ENCODE data around the gene DBX1. TPM values are rescaled to one million over a fixed set of nuclear protein-coding genes. Genes with fewer than 3 reads are reported as not detected.

DBX1 gene
- total and polyA plus RNA-seq, 2 donors: not detected

DNA sequence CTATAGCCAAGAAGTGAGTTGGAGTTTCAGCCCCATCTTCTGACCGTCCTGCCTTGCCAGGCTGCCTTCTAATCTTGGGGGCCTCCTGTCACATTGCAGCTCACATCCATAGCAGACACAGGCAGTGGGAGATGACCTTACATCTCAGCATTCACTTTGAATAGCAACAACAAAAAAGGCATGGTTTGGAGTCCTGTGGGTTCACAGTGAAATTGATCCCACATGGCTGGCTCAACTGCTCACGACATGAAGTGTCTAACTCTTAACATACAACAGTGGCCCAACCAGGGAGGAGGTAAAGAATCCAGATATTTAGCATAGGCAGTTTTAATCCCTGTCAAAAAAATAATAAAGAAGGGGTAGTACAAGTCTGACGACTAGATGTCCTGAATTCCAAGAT lies 38.1 kb downstream of the DBX1 start:
- H3K27ac ChIP-seq (ENCODE audit: low read depth): no peak overlapping the region
- no peaks in the 10 kb centered on the region for H3K36me3 ChIP-seq (ENCODE audit: insufficient read depth)
- H3K4me3 ChIP-seq (ENCODE audit: low read depth, low read length): no peak overlapping the region
- WGBS: 78% methylated on average over 3 of the region's 3 CpGs
- DNase-seq (ENCODE audit: extremely low spot score): no peak
- no peaks in the 10 kb centered on the region for H3K4me1 ChIP-seq (ENCODE audit: insufficient read depth)

DNA sequence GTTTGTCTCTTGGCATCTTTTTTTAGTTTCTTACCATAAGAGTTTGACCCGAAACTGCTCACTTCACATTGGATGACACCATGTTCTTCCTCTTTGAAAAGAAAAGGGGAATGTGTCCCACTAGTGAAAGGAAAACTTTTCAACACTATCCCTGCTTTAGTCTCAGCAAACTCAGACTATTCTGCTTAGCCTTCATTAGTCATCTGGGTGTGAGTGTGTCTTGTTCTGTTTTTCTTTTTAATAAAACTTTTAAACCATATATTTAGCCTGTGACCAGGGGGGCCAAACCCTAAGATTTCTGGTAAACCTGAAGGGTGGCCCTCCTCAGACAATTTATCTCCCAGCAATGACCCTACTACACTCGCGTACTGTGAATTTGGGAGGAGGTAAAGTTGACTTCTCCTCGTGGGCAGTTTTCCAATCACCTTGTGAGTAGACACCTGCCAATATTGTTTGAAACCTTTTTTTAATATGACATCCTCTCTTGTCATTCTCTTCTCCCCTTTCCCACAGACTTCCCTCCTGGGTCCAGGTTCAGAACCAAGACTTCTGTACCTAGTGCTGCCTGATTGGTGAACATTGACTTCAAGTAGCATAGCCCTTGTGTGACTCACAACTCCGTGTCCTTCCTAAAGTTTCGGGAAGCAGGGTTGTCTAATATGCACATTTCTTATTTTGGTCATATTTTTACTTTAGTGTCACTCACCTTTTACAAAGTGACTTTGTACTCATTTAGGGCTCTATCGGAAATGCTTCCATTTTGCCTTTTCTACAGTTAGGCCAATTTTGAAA lies 39.9 kb downstream of the DBX1 start:
- H3K27ac ChIP-seq (ENCODE audit: low read depth): no peak overlapping the region
- no peak overlapping the region for H3K4me3 ChIP-seq (ENCODE audit: low read depth, low read length)
- DNase-seq (ENCODE audit: extremely low spot score): no peak
- 93% methylated on average over 7 of the region's 7 CpGs for WGBS
- H3K4me1 ChIP-seq (ENCODE audit: insufficient read depth): no peaks in the 10 kb centered on the region
- no peaks in the 10 kb centered on the region for H3K36me3 ChIP-seq (ENCODE audit: insufficient read depth)

GRCh38 chr11:20119315-20119714 lies 41.0 kb downstream of the DBX1 start:
- no peaks in the 10 kb centered on the region for H3K36me3 ChIP-seq (ENCODE audit: insufficient read depth)
- no peak overlapping the region for H3K27ac ChIP-seq (ENCODE audit: low read depth)
- WGBS: 93% methylated on average over 12 of the region's 12 CpGs
- no peaks in the 10 kb centered on the region for H3K4me1 ChIP-seq (ENCODE audit: insufficient read depth)
- no peak overlapping the region for H3K4me3 ChIP-seq (ENCODE audit: low read depth, low read length)
- DNase-seq (ENCODE audit: extremely low spot score): no peak

DNA sequence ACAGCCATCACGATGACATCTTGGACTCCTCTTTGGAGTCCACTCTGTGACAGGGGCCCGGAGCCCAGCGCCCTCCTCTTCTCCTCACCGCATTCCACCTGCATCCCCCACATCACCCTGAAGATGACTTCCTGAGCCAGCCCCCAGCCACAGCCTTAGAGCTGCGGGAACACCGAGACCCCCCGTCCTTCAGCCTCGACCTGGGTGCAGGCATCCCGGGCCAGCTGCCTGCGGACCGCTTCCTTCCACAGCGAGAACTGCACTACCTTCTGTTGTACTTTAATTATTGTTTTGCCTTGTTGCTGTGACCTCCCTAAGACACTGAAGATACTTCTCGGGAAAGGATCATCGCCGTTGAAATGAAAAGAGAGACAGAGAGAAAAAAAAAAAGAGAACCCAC lies 42.1 kb downstream of the DBX1 start:
- no peak overlapping the region for H3K4me3 ChIP-seq (ENCODE audit: low read depth, low read length)
- no peak overlapping the region for H3K27ac ChIP-seq (ENCODE audit: low read depth)
- no peak for DNase-seq (ENCODE audit: extremely low spot score)
- H3K4me1 ChIP-seq (ENCODE audit: insufficient read depth): no peaks in the 10 kb centered on the region
- H3K36me3 ChIP-seq (ENCODE audit: insufficient read depth): no peaks in the 10 kb centered on the region
- 96% methylated on average over 15 of the region's 15 CpGs for WGBS

DNA sequence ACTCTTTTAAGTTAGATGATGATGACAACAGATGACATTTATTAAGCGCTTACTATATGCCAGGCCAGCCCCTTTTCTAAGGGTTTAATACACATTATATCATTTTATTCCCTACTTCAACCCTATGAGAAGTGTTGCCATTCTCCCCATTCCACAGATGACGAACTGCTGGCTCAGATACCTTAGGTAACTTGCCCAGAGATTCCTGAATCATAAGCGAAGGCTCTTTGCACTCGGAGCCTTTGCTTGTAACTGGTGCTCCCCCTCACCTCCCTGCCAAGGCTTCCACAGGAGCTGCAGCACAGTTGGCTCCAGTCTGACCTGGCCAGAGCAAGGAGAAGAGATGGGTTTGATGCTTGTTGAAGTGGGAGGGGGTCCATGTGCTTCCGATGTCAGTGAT lies 43.0 kb downstream of the DBX1 start:
- WGBS: 66% methylated on average over 5 of the region's 5 CpGs
- Histone ChIP-seq H3K27ac (ENCODE audit: low read depth) (no peak overlapping the region), H3K36me3 (ENCODE audit: insufficient read depth) (no peaks in the 10 kb centered on the region)

GRCh38 chr11:20116825-20117224 lies 43.5 kb downstream of the DBX1 start:
- DNase-seq (ENCODE audit: extremely low spot score): no peak
- Histone ChIP-seq H3K4me1 (ENCODE audit: insufficient read depth) (no peaks in the 10 kb centered on the region), H3K36me3 (ENCODE audit: insufficient read depth) (no peaks in the 10 kb centered on the region), H3K4me3 (ENCODE audit: low read depth, low read length) (no peak overlapping the region), H3K27ac (ENCODE audit: low read depth) (no peak overlapping the region)
- WGBS: 67% methylated on average over 1 of the region's 1 CpG

More for the DNA sequence above, 43.0 kb downstream of the DBX1 start:
- DNase-seq (ENCODE audit: extremely low spot score): no peak
- Histone ChIP-seq H3K4me1 (ENCODE audit: insufficient read depth) (no peaks in the 10 kb centered on the region), H3K4me3 (ENCODE audit: low read depth, low read length) (no peak overlapping the region)

- Histone ChIP-seq H3K36me3 (ENCODE audit: insufficient read depth) (no peaks in the 10 kb centered on the region), H3K4me1 (ENCODE audit: insufficient read depth) (no peaks in the 10 kb centered on the region)
- 96% methylated on average over 10 of the region's 10 CpGs for WGBS
These were observed 45.7 kb downstream of the DBX1 start for GRCh38 chr11:20114588-20114987.

DNA sequence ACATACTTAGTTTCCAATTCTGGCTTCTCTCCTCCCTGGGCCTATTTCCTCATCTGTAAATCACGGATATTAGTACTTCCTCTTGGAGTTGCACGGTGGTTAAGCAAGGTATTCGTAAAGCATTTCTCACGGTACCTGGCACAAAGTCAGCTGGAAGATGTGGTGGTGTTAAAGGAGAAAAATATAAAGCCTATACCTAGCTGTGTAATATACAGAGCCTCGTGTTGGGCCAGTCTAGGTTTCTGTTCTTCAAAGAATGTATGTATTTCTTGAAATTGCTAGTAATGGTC lies 47.2 kb downstream of the DBX1 start:
- Histone ChIP-seq H3K4me3 (ENCODE audit: low read depth, low read length) (no peak overlapping the region), H3K4me1 (ENCODE audit: insufficient read depth) (no peaks in the 10 kb centered on the region), H3K27ac (ENCODE audit: low read depth) (no peak overlapping the region), H3K36me3 (ENCODE audit: insufficient read depth) (no peaks in the 10 kb centered on the region)
- WGBS: 69% methylated on average over 5 of the region's 5 CpGs
- DNase-seq (ENCODE audit: extremely low spot score): no peak

More at GRCh38 chr11:20114588-20114987, 45.7 kb downstream of the DBX1 start:
- DNase-seq (ENCODE audit: extremely low spot score): no peak
- Histone ChIP-seq H3K27ac (ENCODE audit: low read depth) (no peak overlapping the region), H3K4me3 (ENCODE audit: low read depth, low read length) (no peak overlapping the region)

DNA sequence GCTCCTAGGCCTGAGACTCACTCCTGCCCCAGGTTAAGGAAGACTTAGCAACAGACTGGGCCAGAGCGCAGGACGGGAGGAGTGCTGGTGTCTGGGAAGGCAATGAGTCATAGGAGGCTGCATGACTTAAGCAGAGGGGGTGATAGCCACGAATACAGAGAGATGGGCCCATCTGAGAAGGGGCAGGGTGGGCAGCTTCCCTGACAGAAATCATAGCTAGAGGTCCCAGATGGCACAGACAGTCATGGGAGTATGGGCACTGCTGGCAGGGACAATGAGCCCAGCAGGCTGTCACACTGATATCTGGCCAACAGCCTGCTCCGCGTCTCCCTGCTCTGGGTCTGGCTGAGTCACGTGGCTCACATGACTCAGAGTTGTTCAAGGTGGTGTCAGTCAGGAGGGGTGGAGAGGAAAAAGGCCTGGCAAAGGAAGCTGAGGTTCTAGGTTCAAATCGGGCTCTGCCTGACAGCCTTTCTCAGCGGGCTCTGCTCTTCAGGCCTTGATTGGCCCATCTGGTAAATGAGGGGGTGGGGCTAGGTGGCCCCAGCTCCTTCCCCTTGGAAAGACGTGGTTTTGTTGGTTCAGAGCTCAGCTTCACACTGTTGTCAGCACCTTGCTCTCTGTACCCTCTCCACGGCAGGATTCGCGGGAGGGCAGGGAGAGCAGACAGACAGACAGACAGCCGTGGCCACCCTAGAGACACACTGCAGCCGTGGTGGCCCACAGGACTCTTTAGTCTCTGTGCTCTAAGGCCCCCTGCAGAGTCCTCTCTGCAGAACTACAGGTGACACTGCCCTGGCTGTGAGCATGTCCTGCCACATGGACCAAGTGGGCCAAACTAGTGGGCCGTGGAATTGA lies 47.8 kb downstream of the DBX1 start:
- no peak overlapping the region for H3K4me3 ChIP-seq (ENCODE audit: low read depth, low read length)
- H3K27ac ChIP-seq (ENCODE audit: low read depth): peak overlapping the region; percentile 51
- DNase-seq (ENCODE audit: extremely low spot score): no peak
- 48% methylated on average over 15 of the region's 15 CpGs for WGBS
- H3K4me1 ChIP-seq (ENCODE audit: insufficient read depth): no peaks in the 10 kb centered on the region
- H3K36me3 ChIP-seq (ENCODE audit: insufficient read depth): no peaks in the 10 kb centered on the region

- no peak for DNase-seq (ENCODE audit: extremely low spot score)
- no peaks in the 10 kb centered on the region for H3K36me3 ChIP-seq (ENCODE audit: insufficient read depth)
- WGBS: 47% methylated on average over 1 of the region's 1 CpG
- no peak overlapping the region for H3K4me3 ChIP-seq (ENCODE audit: low read depth, low read length)
- no peaks in the 10 kb centered on the region for H3K4me1 ChIP-seq (ENCODE audit: insufficient read depth)
- no peak overlapping the region for H3K27ac ChIP-seq (ENCODE audit: low read depth)
These were observed 48.4 kb downstream of the DBX1 start for GRCh38 chr11:20111871-20112270.

DNA sequence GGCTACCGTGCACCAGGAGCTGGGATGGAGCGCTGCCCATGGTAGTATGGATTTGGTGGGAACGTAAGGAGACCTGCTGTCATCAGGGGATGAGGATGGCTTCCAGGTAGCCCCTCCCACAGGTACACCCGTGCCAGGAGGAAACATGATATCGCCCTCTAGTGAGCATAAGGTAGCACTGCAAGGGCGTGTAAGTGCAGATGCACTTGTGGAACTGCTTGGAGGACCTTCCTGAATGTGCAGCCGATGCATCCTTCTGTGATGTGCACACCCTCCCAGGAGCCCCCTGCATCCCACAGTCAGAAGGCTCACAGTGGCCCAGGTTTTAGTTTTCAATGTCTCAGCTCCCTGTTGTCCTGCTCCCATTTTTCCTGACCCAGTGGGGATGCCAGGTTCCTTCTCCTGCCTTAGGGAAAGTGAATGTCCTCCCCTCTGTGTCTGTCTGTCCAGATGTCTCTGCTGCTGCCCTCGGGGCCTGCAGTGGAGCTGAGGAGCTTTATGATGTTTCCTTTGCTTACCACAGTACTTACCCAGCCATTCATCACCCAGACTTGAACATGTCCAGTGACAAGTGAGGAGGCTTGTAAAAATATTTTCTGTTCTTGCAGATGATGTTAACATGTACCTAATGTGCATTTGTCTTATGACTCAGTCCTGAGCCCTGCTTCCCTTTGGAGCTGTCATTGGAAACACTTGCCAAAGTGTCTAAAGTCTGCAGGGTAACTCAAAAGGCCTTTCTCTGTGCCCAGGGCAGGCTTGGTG lies 49.2 kb downstream of the DBX1 start:
- Histone ChIP-seq H3K27ac (ENCODE audit: low read depth) (no peak overlapping the region), H3K4me1 (ENCODE audit: insufficient read depth) (no peaks in the 10 kb centered on the region), H3K36me3 (ENCODE audit: insufficient read depth) (no peaks in the 10 kb centered on the region), H3K4me3 (ENCODE audit: low read depth, low read length) (no peak overlapping the region)
- WGBS: 30% methylated on average over 8 of the region's 8 CpGs
- no peak for DNase-seq (ENCODE audit: extremely low spot score)

DNA sequence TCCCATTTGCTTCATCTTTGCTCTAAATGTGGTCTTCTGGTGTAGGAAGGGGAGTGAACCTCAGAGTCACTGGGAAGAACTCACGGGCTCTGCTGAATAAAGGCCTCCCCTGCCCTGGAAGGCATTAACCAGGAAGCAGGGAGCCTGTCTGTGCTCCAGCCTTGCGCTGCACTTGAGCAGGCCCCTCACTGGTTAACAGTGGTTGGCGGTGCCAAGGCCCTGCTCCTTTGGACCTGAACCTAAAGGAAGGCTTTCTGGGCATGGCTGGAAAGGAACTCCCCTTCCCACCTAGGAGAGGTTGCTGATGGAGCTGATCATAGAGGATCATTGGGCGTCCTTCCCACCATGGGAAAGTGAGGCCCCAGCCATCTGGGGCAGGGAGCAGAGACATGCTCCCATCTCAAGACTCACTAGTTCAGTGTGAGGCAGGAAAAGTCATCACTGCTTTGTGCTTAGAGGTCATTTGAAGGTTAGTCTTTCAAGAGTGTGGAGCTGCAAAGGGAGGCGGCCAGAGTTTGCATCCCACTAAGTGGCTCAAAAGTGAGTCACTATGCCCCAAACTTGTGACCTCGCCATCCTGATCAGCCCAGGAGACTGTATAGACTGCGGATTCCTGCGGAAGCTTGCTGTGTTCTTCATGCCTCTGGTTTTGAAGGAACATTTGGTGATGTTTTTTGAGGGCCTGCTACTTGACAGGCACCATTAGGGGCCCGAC lies 50.4 kb downstream of the DBX1 start:
- DNase-seq (ENCODE audit: extremely low spot score): no peak
- no peak overlapping the region for H3K4me3 ChIP-seq (ENCODE audit: low read depth, low read length)
- WGBS: 96% methylated on average over 9 of the region's 9 CpGs
- H3K27ac ChIP-seq (ENCODE audit: low read depth): no peak overlapping the region
- no peaks in the 10 kb centered on the region for H3K36me3 ChIP-seq (ENCODE audit: insufficient read depth)
- no peaks in the 10 kb centered on the region for H3K4me1 ChIP-seq (ENCODE audit: insufficient read depth)
